ENCODE results near the gene RUNDC1.

Gene RUNDC1

DNA sequence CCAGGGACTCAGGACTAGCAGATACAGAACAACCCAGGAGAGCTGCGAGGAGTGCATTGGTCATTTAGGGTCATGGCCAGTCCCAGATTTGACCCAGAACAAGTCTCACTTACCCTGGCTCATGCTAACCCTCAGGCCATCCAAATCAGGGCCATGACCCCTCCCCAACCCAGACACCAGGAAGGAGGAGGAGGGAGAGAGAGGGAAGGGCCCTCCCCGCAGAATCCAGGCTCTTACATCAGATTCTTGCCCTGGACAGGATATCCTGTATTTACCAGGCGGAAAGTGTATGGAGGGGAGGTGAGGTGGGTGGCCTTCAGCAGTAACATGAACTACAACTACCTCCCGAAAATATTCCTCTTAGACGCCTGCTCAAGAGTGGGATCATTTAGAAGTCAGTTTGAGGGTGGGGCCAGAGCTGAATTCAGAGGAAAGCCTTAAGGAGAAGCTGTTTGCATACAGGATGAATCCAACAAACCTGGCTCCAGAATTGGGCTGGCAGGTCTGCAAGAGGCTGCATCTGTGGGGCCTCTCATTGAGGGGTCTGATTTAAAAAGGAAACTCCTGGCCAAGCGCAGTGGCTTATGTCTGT, 39.8 kb downstream of the RUNDC1 start:
- no peak for DNase-seq

- peak; percentile 49 for DNase-seq
Measured at GRCh38 chr17:43020789-43021740, 40.7 kb downstream of the RUNDC1 start.

DNA sequence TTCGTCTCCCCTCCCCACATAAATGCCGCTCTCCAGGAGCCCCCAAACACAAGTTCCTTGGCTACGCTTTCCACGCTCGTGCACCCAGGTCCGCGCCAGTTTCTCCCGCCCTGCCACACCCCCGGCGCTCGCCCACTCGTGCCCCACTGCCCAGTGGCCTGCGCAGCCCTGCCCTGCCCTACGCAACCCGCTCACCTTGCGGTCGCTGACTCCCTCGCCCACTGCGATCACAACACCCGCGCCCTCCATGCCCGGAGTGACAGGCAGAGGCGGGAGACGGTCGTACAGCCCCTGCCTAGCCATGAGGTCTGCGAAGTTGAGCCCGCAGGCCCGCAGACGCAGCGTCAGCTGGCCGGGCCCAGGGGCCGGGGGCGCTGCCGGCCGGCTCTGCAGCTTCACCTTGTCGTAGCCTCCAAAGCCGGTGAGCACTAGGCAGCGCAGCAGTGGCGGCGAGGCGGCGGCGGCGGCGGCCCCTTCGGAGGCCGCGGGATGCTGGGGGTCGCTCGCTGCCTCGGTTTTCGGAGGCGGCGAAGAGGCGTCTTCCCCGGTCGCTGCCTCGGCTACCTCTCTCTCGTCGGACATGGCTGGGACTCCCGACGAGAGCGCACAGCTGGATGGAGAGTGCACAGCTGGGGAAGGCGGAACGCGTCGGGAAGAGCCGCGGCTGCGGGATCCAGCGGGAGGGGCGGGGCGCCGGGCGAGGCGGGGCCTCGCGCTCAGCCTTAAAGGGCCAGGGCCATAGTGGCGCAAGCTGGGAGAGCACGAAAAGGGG, 41.6 kb downstream of the RUNDC1 start, which contains the start of gene VAT1:
Gene VAT1, minus strand, starts transcription at position 645 of the 772 bp plus-strand sequence. Its CDS starts 63 bp downstream, at position 582.
- peak; percentile 78 for DNase-seq

- DNase-seq = peak; percentile 88
Measured at GRCh38 chr17:43024407-43025289, 44.3 kb downstream of the RUNDC1 start, which contains the start of gene RND2. RND2 (plus strand) TSS chr17:43025231; CDS start chr17:43025348, 117 bp downstream.

DNA sequence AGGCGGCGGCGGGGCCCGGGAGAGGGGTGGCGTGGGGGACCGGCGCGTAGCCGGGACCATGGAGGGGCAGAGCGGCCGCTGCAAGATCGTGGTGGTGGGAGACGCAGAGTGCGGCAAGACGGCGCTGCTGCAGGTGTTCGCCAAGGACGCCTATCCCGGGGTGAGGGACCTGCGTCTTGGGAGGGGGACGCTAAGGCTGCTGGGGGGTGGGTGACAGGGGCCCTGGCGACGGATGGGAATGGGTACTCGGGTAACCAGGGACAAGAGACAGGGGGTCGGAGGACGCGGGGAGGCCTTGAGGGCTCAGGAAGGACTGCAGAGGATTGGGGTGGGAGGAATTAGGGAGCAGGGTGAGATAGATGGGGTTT, 44.9 kb downstream of the RUNDC1 start:
- DNase-seq = no peak

DNA sequence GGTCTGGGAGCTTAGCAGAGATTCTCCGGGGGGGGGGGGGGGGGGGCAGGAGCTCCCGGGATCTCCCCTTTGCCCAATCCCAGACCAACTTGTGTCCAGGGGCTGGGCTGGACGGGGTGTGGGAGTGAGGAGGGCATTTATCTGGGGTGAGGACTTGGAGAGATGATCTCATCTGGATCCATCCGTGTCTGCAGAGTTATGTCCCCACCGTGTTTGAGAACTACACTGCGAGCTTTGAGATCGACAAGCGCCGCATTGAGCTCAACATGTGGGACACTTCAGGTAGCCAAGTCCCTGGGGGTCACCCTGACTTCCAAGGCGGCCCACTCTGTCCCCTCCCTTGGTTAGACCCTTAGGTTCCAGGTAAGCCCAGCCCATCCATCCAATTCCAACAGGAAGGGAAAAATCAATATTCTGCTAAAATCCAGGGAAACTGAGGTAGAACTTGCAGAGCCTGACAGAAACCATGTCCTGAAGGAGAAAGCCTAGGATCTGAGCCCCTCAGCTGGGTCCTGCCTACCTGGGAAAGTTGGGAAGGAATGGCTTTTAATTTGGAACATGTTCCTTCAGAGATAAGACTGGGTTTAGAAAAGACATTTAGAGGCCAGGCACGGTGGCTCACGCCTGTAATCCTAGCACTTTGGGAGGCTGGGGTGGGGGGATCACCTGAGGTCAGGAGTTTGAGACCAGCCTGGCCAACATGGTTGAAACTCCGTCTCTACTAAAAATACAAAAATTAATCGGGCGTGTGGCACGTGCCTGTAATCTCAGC, 45.6 kb downstream of the RUNDC1 start:
- DNase-seq = no peak

DNA sequence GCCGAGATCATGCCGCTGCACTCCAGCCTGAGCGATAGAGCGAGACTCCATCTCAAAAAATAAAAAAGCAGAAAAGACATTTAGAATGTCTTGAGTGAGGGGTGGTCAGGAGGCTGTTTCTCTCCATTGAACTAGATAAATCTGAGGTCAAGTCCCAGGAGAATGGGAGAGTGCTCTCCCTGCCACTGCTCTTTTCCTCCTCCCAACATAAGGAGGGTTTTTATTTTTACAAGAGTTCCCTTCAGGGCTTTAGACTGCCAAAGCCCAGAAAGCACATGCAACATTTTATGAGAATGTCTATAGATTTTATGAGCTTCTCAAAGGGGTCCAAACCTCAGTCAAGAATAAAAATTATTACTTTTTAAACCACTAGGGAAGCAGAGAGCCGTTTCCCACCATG, 46.2 kb downstream of the RUNDC1 start:
- no peak for DNase-seq

GRCh38 chr17:43027091-43028032, 47.0 kb downstream of the RUNDC1 start:
- no peak for DNase-seq

DNA sequence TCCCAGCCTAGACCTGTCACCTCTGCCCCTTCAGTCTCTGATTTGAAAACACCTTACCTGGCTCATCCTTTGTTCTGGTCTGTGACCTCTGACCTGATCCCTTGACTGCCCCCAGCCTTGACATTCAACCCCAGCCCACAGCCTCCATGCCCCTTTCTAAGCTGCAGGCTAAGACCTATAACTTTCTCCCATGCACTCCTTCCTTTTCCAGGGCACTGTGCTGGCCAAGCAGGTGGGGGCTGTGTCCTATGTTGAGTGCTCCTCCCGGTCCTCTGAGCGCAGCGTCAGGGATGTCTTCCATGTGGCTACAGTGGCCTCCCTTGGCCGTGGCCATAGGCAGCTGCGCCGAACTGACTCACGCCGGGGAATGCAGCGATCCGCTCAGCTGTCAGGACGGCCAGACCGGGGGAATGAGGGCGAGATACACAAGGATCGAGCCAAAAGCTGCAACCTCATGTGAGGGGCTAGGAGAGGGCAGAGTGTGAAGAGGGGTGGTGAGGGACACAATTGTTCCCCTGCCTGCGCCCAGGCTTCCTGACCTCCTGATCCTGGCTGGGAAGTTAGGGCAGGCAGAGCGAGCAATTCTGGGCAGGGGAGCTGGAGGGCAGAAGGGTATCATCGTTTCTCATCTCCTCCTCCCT, 48.0 kb downstream of the RUNDC1 start:
- DNase-seq = no peak

DNA sequence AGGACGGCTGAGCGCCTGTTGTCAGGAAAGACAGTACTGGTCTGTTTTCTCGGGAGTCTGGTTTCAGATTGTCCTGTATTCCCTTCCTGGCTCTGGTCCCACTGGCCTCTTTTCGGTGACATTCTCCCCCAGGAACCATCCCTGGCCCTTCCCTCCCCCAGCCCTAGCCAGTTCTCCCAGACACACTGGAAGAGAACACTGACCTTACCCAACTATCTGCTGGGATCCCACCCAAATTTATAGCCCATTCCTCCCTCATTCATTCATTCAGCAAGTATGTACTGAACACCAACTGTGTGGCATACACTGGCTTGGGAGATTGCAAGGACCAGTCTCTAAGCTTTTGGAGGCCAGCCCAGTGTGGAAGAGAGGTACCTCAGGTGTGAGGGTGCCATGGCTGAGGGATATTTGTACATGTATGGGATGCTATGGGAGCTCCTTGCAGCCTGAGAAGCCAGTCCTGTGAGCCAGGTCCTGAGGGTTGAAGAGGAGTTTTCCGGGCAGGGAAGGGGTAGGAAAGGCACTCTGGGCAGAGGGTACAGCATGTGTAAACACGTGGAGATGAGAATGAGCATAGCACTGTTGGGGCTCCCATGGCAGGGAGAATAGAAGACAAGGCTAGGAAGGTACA, 49.9 kb downstream of the RUNDC1 start:
- DNase-seq = no peak

DNA sequence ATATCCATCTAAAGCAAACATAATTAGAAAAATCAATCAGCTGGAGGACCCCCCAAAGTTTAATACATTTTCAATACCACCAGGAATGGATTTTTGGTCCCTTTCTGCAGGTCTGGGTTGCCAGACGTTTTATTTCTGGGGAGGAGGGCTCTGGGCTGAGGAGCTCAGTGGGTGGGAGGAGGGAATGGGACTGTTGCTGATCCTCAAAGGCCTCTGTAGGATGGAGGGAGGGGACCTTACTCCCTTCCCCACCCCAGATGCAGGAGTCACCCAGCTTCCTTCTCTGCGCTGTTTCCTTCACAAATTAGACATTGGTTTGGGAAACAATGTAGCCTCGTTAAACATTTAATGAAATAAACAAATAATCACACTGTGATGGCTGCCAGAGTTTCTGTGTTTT, 51.3 kb downstream of the RUNDC1 start:
- no peak for DNase-seq

DNA sequence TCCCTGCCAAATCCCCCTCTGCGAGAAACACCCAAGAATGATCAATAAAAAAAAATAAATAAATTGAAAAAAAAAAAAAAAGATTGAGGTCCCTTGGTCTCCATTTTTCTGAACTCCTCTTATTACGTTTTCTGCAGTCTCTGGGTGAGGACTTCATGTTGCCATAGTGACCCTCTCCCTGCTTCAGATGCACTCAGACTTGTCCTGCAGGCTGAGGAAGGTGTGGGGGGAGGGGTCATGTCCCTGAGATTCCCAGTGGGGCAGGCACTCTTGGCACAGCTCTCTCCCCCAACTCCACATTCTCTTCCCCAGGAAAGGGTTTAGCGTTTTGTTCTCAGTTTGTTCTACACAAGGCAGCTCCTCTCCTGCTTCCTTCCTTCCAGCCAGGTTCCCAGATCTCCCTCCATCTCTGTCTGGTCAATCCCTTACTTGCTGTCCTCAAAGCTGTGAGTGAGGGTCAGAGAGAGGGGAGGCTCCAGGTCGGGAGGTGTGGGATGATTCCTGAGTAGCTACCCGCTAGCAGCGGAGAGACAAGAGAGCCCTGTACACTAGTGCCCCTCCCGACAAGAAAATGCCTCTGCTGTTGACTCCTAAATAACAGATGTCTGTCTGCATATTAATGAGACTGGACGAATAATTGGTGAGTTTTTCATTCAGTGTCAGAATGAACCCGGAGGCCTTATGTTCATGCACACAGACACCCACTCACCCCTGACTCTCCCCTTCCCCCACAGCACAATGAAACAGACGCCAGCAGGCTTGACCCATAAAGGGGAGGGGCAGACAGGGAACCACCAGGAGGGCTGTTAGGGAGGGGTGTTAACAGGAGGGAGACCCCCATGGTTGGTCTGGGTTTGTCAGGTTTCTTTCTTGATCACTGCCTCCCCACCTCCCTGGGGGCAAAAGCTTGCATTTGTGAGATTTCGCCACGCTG, 53.9 kb downstream of the RUNDC1 start:
- peak; percentile 34 for DNase-seq

DNA sequence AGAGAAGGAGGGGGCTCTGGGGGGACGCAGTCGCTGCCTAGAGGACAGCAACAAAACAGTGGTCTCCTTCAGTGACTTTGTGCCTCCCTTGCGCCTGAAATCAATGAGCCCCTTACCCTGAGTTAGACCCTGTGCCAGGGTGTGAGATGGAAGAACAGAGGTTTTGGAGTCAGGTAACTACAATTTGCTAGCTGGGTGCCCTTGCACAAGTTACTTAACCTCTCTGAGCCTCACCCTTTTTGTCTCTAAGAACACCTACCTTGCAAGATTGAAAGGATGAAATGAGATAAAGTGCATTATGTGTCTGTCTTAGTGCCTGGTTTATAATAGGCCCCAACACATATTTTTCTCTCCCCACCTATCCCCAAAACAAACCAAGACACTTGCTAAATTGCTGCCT, 54.5 kb downstream of the RUNDC1 start:
- DNase-seq = no peak

DNA sequence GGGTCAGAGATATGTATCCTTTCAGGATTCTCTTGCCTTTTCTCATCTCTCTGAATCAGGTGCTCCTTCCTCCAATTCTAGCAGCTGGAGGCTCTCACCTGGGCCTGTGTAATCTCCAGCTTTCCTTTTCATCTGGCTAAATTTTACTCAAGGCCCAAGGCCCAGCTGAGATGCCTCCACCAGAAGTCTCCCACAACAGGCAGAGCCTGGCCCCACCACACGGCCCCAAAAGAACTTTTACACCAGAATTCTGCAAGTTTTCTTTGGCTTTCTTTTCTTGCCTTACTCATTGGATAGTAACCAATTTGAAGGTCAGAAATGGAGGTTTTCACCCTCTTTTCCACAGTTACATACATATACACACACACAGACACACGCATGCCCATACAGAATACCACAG, 59.3 kb downstream of the RUNDC1 start:
- no peak for DNase-seq

GRCh38 chr17:43040655-43041054, 60.3 kb downstream of the RUNDC1 start:
- DNase-seq = no peak

DNA sequence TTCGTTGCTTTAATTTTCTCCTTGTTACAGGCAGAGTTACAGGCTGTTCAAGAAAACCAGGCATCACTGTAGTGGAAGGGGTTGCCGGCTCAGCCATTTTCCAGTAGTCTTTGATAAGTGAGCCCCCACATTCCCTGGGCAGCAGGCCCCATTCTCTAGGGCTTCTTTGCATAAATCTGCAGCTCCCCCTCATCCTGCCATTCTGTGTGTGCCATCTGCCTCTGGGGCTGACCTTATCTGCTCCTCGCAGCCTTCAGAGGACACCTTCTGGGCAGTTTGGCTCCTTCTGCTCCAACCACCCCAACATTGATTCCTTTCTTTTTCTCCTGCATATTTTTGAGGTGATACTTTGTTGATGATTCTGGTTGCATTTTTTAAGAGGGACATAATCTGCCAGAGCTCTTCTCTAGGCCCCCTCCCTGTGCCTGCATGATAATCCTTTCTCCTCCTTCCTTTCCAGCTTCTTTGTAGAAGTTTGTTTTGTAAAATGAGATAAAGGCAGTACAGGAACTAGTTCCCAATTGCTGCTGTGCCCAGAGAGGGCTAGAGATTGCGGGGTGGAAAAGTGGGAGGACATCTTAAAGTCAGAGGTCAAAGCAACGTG, 61.8 kb downstream of the RUNDC1 start:
- DNase-seq = no peak

All from NCI-H2227 treated with DMSO at 0.1 percent for 48 hours (cell line).